H1 (cell line): Measurements from ENCODE around the gene FIP1L1. TPM values are rescaled to one million over a fixed set of nuclear protein-coding genes. Genes with fewer than 3 reads are reported as not detected.

Source experiments
- CHD7 ChIP-seq: fragments of 300-600 bp; sonication (generic); IDR thresholded peaks from 2 replicates; pipeline ENCODE4 v1.7.1; 2012; ENCODE audit warnings: low read length, moderate library complexity, mild to moderate bottlenecking, inconsistent platforms; ENCODE audit not compliant: insufficient replicate concordance
- HDAC6 ChIP-seq: IDR thresholded peaks from one replicate; pipeline ENCODE4 v1.7.1; 2012; ENCODE audit warnings: low read depth, mild to moderate bottlenecking, inconsistent platforms, low read length, moderate library complexity
- RAD21 ChIP-seq, 2 experiments: IDR thresholded peaks in 1 of 2; conservative IDR thresholded peaks in 1 of 2; 2 replicates each; pipeline ENCODE4 v1.6.1; 2011; ENCODE audit warnings: low read depth in 2 of 2, low read length in 2 of 2, improper control_type of control experiment in 1 of 2, inconsistent platforms in 1 of 2, mild to moderate bottlenecking in 1 of 2, moderate library complexity in 1 of 2
- SIN3A ChIP-seq, 2 experiments: IDR thresholded peaks in 1 of 2; conservative IDR thresholded peaks in 1 of 2; 2 replicates each; pipeline ENCODE4 v1.6.1; 2011 to 2012; ENCODE audit warnings: low read length in 2 of 2, improper control_type of control experiment in 1 of 2, low read depth in 1 of 2, mild to moderate bottlenecking in 1 of 2
- polyA plus RNA-seq, 7 experiments: library from polyadenylated mRNA; depleted of rRNA in 3 of 7; stranded (reverse) in 5 of 7; unstranded in 2 of 7; fragments of >200 nt in 5 of 7; fragments of 200-250 nt in 2 of 7; gene quantifications; 1 replicate in 5 of 7; 2 replicates in 1 of 7; 4 replicates in 1 of 7; pipeline versions ENCODE4 v1.2.1 to v1.2.3, GENCODE V29; 2011 to 2013; ENCODE audit warnings: missing spikeins in 2 of 7, mixed read lengths in 2 of 7
- total RNA-seq: library from RNA; stranded (reverse); fragmentation: NEBNext Ultra II Directional; extraction: Animal tissue kit (Norgen Biotek cat#: 25700); gene quantifications from 2 replicates; pipeline ENCODE4 v1.2.1, GENCODE V29; 2021

The FIP1L1 gene
- total and polyA plus RNA-seq, 2 of the 8 experiments (the other 6 are each of a cell fraction or from before 2014, with no cell fraction given): 19.5 to 53.7 TPM

- TF ChIP-seq CHD7 (no peak), SIN3A (conservative IDR thresholded peaks at IDR 0.05 in 1 of 2, IDR thresholded peaks at IDR 0.05 in 1 of 2; ENCODE audit: low read depth in 1 of 2, low read length in 2 of 2) (no peak), RAD21 (IDR thresholded peaks at IDR 0.05 in 1 of 2, conservative IDR thresholded peaks at IDR 0.05 in 1 of 2; ENCODE audit: low read depth in 2 of 2, low read length in 2 of 2) (peak; percentile 56 to 73), HDAC6 (no peak)
These were observed 128.5 kb downstream of the FIP1L1 start (continued) for GRCh38 chr4:53505947-53506346.
